GM19395 (cell line): ENCODE data around the gene INTS1.
"Not testable (repeated sequence)": the region's sequence is repeated elsewhere in the genome, so short reads cannot be mapped to it uniquely, and the experiment has no call there.

Source experiments
- ATAC-seq: cut with Tn5 transposase; IDR thresholded peaks from one replicate; pipeline ENCODE4 v1.9.1; 2021; ENCODE audit warnings: mild to moderate bottlenecking, moderate library complexity; ENCODE audit not compliant: unreplicated experiment

The INTS1 gene

DNA sequence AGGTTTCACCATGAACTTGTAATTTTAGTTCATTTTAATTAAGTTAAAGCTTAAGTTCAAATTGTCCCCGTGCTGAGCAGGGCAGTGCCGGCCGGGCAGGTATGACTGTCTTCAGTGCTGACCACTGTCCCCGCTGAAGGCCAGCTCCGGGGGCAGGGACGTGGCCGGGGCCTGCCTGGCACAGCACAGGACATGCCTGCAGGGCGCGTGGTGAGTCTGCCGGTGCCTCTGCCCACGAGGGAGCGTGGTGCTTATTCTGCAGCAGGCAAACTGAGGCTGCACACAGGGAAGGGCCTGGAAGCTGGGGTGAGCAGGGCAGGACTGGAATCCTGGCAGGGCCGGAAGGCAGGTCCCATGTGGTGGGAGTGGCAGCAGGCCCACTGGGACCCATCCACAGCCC, 54.7 kb downstream of the INTS1 start:
- ATAC-seq: no peak

DNA sequence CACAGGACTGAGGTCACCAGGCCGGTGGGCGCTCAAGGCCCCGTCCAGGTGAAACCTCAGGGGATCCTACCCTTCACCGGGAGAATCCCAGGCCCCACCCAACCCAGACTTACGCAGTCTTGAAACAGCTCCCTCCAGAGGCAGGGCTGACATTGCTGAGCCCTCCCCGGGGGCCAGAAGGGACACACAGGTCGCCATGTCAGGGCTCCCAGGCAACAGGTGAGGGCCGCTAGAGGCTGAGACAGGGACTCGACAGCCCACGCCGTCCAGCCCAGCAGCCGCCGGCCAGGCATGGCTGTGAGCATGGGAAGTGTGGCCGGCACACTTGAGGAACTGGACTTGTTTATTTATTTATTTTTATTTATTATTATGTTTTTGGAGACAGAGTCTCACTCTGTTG, 55.2 kb downstream of the INTS1 start:
- ATAC-seq: no peak

DNA sequence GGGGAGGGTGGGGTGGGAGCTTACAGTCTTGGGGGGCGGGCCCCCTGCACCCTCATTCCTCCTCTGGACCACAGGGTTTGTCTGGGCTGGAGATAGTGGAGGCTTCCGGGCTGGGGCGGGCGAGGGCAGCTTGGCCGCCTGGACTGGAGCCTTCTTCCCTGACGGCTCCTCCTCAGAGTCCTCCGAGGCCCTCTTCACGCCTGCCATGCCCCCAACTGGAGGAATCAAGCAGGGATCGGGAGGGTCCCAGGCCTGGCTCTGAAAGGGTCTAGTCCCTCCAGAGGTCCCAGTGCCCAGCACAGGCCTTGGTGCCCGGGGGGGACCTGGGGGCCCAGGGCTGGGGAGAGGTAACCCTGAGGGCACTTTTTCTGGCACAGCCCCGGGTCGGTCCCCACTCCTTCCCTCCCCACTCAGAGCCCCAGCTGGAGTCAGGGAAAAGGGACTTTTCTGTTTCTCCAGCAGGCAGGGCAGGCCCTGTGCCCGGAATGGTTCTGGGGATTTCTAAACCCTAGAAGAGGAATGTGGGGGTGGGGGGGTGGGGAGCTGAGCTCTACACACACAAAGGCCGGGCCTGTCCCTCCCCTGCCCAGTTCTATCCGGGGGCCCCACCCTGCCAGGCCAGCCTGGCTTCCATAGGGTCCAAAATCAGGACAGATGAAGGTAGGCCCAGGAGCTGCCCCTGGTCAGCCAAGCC, 56.5 kb downstream of the INTS1 start:
- ATAC-seq: no peak

DNA sequence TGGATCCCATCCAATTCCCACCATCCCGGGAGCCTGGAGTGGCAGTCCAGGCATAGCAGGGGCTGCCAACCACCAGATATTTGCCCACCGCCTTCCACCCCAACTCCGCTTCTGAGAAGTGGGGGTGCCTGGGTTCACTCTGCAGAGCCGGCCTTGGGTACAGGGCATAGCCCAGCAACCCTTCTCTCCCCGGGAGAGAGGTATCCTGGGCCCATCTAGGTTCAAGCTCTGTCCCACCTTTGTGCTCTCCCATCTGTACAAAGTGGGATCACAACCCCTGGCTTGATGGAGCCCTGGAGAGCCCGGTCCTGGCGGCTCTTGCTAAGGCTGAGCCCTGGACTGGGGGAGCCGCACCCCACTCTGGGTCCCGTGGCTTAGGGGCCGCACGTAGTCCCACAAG, 57.1 kb downstream of the INTS1 start:
- no peak for ATAC-seq

DNA sequence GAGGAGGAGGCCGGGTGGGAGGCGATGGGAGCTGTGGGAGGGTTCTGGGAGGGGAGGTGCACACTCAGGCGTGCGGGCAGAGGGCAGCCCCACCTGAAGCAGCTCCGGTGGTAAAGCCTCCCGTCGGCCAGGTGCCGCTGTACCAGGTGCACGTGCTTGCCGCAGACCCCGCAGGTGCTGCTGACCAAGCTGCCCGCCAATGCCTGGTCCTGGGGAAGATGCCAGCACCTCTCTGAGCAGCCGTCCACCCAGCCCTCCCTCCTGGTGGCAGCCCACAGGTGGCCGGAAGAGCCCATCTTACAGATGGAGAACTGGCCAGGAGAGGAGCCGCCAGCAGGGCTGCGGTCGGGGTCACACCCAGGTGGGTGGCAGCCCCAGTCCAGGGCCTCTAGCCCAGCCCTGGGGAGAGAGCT, 57.6 kb downstream of the INTS1 start:
- no peak for ATAC-seq

DNA sequence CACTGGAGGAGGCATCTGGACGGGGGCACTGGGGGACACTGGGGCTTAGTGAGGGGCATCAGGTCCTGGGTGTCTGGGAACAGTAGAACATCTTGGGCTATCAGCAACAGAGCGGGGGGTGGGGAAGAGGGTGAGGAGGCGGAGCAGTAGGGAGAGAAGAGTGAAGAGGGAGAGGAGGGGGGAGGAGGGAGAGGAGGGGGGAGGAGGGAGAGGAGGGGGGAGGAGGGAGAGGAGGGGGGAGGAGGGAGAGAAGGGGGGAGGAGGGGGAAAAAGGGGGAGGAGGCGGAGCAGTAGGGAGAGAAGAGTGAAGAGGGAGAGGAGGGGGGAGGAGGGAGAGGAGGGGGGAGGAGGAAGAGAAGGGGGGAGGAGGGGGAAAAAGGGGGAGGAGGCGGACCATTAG, 58.2 kb downstream of the INTS1 start:
- not testable (repeated sequence) for ATAC-seq

DNA sequence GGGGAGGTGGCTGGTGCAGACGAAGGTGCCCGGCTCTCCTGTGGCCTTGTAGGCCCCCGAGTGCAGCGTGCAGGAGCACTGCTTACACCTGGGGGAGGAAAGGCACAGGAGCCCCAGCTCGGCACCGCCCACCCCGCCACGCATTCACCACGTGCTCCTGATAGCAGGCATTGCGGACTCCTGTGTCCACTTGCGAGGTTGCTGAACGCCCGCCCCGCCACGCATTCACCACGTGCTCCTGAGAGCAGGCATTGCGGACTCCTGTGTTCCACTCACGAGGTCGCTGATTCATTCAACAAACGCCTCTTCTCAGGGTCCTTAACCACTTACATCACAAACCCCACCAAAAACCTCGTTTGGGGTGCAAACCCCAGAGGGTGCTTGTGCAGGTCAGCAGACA, 58.8 kb downstream of the INTS1 start:
- ATAC-seq: no peak

DNA sequence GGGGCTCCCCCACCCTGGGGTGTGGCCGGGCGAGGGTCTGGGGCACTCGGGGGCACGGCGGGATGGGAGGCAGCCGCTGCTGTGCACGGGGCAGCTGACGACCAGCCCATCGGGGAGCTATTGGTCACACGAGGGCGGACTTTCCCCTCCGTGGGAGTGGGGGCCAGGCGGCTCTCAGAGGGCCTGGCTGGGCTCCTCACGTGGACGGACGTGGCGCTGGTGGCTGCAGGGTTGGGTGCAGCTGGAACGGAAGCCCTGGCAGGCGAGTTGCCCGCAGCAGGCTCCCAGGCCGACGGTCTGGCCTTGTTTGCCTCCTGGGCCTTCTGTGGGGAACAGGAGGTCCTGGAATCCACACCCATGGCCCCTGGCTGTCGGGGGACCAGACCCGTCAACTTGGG, 59.3 kb downstream of the INTS1 start:
- ATAC-seq: no peak

DNA sequence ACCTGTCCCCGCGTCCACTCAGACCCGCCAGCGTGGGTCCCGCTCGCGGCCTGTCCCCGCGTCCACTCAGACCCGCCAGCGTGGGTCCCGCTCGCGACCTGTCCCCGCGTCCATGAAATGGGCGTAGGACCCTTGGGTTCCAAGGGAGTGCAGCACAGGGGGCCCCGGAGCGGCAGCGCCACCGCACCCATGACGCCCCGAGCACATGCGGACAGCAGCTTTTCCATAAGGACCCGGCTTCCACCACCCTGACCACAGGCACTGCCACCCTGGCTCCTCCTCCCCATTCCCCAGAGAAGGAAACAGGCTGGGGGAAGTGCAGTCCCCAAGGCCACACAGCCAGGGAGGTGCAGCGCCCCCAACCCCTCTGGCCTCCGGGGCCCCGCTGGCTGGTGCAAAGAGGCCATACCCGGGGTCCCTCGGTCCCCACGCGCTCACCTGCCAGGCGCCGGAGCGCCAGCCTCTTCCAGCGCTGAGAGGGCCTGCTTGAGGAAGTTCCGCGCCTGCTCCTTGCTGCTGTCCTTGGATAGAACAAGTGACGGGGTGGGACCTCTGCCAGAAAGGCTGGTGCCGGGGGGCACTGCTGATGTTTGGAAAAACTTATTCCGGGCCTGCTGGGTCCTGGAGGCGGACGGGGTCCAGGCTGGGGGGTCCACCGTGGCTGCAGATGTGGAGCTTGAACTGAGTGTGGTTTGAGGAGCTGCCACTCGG, 59.8 kb downstream of the INTS1 start:
- no peak for ATAC-seq

DNA sequence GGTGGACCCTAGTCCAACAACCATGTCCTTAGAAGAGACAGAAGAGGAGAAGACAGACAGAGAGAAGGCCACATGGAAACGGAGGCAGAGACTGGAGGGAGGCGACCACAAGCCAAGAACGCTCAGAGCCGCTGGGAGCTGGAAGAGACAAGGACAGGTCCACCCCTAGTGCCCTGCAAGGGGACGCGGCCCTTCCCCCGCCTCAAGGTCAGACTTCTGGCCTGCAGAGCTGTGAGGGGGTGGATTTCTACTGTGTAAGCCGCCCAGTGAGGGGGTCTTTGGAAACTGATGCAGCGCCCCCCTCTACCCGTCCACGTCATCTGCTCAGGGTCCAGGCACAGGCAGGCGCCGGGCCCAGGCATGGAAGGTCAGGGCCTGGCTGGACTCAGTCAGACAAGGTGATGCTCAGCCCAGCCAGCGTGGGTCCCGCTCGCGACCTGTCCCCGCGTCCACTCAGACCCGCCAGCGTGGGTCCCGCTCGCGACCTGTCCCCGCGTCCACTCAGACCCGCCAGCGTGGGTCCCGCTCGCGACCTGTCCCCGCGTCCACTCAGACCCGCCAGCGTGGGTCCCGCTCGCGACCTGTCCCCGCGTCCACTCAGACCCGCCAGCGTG, 60.5 kb downstream of the INTS1 start:
- ATAC-seq: not testable (repeated sequence)

DNA sequence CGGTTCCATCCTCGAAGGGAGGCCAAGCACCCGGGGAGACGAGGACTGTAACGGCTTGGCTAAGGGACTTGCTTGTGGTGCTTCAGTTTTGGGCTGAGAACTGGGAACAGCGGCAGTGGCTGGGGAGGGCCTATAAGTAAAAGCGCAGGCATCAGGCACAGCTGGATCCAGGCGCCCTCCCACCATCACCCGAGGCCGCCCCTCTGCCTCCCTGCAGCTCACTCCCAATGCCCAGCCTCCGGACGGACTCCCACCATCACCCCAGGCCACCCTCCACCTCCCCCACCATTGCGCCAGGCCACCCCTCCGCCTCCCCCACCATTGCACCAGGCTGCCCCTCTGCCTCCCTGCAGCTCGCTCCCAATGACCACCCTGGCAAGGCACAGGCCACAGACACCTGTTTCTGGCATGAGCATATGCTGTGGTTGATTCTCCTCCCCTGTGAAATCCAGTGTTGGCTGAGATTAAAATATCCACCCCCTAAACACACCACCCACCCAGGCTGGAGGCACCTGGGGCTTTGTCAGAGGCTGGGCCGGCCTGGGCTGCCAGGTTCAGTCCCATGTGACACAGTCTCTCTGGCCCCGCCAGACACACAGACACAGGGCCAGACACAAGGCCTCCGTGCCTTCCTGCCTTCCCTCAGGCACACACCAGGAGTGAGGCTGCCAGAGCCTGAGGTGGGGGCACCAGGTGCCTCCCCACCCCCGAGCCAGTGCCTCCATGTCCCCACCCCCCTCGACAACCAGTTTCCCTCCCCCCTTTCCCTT, 61.6 kb downstream of the INTS1 start:
- ATAC-seq: no peak

DNA sequence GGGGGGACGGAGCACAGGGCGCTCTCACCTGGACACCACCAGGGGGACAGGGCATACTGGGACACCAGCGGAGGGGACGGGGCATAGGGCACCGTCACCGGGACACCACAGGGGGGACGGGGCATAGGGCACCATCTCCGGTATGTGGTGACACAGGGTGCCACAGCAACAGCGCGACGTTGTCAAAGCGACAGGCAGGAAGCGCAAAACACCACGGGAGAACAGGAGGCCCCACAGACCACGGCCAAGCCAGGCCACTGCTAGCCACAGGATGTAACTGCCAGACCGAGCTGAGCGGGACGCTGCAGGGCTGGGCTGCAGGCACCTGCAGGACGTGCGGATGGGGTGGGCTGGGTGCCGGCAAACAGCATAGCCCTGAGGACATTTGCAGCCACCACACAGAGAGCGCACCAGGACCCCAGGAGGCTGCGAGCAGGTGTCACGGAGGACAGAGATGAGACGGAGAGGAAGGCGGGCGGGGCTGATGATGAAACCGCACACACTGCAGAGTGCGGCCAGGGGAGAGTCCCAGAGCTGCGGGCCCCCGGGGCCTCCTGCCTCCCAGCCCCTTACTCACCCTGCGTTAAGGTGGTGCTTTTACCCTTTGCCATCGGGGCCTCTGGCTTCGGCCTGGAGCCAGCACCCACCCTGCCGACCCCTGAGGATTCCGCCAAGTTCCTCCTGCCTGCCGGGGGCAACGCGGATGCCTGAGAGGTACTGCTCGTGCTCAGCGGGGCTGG, 62.4 kb downstream of the INTS1 start:
- no peak for ATAC-seq

DNA sequence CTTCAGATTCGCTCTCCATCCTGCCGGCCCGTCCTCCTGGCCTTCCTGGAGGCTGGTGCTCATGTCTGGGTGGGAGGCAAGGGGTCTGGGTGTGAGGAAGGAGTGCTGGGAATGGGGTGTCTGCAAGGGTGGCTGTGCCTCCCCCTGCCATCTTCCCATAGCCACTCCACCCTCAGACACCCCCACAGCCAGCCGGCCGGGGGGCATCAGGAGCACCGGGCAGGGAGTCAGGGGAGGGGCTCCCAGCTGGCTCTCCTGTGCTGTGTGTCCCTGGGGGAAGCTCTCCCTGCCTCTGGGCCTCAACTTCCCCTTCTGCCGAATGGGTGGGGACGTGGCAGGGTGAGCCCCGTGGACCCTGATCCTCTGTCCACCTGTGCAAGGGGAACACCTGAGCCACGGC, 63.6 kb downstream of the INTS1 start:
- no peak for ATAC-seq

DNA sequence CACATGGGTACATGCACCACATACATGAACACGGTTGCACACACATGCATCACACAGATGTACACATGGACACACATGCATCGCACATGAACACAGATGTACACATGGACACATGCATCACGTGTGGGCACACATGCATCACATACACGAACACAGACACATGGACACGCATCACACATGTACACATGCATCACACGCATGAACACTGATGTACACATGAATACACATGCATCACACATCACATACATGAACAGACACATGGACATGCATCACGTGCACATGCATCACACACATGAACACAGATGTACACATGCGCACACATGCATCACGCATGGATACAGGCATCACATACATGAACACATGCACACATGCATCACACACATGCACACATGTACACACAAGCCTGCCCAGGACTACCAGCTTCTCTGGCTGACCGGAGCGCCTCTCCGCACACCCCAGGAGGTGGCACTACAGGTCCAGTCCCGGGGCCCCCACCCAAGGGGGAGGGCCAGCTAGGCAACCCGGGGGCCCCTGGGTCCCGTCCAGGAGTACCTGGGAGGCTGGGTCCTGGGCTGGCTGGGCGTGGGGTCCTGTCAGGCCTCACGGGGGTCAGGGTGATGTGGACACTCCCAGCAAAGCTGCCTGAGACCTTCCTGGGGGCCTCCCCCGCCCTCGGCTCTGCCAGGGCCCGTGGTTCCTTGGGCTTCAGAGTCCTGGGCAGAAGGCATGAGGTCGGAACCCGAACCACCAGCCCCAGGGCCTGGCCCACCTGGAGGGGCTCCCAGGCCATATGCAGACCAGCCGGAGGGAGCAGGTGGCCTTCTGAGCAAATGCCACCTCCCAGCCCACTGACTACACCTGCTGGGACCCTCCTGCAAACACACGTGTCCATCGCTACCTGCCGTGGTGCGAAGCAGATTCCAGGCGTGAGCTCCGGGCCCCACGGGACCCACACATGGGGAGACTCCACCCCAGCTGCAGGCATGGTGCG, 64.5 kb downstream of the INTS1 start:
- ATAC-seq: no peak

DNA sequence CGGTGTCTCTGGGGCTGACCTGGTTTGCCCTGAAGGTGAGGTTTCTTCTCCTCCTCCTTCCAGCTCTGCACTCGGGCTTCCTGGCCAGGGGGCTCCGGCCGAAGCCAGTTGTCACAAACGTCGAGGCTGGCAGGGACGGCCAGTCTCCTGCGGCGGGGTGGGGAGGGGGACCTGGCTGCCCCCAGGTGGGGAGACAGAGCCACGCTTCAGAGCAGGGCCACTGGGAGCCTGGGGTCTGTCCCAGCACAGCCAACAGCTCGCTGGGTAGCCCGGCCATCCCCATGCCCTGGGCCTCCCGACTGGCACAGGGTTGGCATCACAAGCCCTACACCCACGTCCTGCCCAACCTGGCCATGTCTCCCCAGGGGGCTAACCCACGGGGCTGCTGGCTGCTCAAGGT, 65.4 kb downstream of the INTS1 start:
- no peak for ATAC-seq

DNA sequence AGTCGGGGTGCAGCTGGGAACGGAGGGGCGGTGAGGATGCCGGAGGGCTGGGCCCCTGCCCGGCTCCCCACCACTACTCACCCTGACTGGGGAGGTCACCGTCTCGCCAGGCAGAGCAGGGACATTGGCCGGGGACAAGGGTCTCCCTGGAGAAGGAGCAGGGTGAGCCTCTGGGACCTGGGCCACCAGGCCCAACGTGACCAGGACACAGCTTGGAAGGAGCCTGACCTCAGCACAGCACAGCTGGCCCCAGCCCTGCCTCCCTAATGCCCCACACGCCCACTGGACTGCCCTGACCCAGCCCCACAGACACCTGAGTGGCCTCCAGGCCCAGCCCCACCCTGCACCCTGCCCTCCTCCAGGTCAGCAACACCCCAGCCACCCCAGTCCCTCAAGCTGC, 66.0 kb downstream of the INTS1 start:
- ATAC-seq: no peak

DNA sequence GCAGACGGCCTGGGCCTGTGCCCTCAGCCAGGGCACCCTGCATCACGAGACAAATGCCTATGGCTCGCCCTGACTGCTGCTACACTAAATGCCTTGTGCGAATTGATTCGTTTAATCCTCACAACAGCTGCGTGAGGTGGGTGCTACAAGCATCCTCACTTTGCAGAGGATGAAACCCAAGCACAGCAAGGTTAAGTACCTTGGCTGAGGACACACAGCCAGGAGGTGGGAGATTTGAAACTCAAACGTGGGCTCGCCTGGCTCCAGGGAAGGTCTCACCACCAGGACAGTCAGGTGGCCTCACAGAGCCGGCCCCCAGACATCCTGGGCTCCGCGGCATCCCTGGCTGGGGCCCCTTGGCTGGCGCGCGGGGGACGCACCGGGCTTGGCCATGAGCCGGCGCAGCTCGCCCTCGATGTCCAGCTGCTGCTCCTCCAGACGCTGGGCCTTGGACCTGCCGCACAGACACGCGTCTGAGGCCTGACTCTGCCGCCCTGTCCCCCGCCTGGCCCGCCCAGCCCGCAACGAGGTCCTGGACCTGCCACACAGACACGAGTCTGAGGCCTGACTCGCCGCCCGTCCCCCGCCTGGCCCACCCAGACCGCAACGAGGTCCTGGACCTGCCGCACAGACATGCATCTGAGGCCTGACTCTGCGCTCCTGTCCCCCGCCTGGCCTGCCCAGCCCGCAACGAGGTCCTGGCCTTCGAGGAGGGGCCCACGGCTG, 66.9 kb downstream of the INTS1 start:
- ATAC-seq: no peak

DNA sequence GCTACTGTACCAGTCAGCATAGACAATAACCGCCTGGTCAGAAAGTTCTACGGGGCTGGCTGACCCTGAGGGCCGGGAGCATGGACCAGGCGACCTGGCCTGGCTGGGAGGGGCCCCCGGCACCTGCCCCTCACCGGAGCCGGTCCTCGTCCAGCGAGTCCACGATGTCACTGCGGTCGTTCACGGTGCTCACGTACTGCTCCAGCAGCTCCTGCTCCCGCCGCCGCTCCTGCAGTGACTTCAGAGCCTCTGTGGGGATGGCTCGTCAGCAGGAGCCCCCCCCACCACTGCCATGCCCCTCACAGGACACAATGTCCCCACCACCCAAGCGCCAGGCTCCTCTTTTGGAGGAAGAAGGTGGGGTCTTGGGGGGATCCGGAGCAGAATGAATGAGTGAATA, 67.6 kb downstream of the INTS1 start:
- ATAC-seq: no peak
